GM19463 (cell line): Measurements from ENCODE around the gene SIN3B.
"Not testable (repeated sequence)": the region's sequence is repeated elsewhere in the genome, so short reads cannot be mapped to it uniquely, and the experiment has no call there.

Experiments
- ATAC-seq: cut with Tn5 transposase; IDR thresholded peaks from one replicate; pipeline ENCODE4 v1.9.1; 2021; ENCODE audit warnings: mild to moderate bottlenecking, moderate library complexity; ENCODE audit not compliant: unreplicated experiment

The SIN3B gene

DNA sequence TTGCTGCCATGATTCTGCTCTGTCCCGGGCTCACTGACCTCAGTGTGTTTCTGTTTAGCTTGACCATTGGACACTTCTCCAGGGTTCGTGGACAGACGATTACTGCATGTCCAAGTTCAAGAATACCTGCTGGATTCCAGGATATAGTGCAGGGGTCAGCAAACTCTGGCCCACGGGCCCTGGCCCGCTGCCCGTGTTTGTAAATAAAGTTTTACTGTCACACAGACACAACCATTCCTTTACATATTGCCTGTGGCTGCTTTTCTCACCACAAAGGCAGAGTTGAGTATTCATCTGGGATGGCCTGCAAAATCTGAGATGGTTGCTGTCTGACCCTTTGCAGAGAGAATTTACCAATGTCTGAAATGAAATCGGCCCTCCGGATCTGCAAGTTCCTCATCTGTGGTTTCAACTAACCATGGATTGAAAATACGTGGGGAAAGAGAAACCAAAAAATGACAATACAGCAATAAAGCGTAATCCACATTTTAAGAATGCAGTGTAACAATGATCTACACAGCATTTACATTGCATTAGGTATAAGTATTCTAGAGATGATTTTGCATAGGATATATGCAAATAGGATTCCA is 33.7 kb downstream of the SIN3B start:
- ATAC-seq, result no peak

DNA sequence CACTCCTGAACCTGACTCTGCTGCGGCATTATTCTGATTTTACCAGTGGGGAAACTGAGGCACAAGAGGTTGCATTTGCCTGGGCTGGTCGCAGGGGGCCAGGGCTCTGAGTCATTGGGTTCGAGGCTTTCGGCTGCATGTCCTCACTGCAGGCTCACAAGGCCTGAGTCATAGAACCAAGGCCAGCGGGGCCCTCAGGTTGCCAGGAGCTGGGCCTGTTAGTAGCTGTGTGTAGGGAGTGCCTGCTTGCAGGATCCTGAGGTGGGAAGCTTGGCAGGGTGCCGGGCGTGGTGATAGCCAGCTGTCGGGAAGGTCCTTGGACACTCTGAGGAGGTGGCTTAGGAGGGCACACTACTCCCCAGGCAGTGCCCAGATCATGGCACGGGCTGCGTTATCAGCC is 38.0 kb downstream of the SIN3B start:
- no peak for ATAC-seq

DNA sequence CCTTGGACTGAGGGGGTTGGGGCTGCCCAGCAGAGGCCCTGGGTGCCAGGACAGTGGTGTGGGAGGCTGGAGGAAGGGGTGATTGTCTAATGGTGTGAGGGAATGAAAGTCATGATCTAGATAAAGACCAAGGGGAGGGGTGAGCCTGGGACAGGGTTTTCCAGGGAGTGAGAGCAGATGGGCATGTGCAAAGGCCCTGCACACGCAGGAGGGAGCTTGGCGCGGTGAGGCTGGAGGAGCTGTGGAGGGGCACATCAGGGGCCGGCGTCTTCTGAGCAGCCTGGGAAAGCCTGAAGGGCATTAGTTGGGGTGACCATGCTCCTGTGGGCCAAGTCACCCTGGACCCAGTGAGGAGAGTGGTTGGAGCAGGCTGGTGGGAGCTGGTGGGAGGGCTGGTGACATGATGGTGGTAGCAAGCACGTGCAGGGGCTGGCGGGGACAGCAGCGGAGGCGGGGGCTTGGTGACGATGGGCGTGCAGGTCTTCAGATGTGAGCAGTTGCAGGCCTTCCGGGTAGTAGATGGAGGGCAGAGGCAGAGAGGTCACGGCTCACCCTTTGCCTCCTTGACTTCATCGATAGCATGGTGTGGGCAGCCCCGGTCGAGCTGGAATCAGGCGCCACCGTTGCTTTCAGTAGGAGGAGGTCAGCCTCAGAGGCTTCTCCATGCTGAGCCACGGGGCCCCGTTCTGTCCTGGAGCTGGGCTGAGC is 39.4 kb downstream of the SIN3B start:
- ATAC-seq, result no peak

GRCh38 chr19:16869331-16869972 is 40.3 kb downstream of the SIN3B start:
- no peak for ATAC-seq

GRCh38 chr19:16871871-16872270 is 42.7 kb downstream of the SIN3B start:
- no peak for ATAC-seq

DNA sequence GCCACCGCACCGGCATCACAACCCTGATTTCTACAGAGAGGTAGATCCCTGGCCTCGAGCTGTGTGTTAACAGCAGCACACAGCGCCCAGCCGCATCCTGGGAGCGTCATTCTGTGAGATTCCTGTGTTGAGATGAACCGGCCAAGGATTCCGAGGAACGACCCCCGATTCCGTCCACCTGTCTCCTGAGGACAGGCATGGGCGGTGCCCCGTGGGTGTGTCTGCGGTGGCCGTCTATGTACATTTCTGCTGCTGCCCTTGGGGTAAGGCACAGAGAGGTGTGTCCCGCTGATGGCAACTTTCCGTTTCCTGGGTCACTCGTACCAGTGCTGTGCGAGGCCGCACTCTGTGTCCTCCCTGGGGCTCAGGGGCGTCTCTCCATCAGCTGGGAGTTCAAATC is 43.5 kb downstream of the SIN3B start:
- no peak for ATAC-seq

GRCh38 chr19:16873594-16873993 is 44.4 kb downstream of the SIN3B start:
- ATAC-seq, result no peak

DNA sequence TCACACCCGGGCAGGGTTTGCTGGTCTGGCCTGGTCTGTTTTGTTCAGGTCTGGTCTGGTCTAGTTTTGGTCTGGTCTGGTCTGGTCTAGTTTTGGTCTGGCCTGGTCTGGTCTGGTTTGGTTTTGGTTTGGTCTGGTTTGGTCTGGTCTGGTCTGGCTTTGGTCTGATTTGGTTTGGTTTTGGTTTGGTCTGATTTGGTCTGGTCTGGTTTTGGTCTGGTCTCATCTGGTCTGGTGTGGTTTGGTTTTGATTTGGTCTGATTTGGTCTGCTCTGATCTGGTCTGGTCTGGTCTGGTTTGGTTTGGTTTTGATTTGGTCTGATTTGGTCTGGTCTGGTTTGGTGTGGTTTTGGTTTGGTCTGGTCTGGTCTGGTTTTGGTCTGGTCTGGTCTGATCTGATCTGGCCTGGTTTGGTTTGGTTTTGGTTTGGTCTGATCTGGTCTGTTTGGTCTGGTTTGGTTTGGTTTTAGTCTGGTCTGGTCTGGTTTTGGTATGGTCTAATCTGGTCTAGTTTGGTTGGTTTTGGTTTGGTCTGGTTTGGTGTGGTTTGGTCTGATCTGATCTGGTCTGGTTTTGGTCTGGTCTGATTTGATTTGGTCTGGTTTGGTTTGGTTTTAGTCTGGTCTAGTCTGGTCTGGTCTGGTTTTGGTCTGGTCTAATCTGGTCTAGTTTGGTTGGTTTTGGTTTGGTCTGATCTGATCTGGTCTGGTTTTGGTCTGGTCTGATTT is 45.2 kb downstream of the SIN3B start:
- ATAC-seq, result no peak

DNA sequence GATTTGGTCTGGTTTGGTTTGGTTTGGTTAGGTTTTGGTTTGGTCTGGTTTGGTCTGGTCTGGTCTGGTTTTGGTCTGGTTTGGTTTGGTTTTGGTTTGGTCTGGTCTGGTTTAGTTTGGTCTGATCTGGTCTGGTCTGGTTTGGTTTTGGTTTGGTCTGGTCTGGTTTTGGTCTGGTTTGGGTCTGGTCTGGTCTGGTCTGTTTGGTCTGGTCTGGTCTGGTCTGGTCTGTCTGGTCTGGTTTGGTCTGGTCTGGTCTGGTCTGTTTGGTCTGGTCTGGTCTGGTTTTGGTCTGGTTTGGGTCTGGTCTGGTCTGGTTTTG is 45.7 kb downstream of the SIN3B start:
- not testable (repeated sequence) for ATAC-seq

GRCh38 chr19:16875584-16876555 is 46.7 kb downstream of the SIN3B start:
- no peak for ATAC-seq

DNA sequence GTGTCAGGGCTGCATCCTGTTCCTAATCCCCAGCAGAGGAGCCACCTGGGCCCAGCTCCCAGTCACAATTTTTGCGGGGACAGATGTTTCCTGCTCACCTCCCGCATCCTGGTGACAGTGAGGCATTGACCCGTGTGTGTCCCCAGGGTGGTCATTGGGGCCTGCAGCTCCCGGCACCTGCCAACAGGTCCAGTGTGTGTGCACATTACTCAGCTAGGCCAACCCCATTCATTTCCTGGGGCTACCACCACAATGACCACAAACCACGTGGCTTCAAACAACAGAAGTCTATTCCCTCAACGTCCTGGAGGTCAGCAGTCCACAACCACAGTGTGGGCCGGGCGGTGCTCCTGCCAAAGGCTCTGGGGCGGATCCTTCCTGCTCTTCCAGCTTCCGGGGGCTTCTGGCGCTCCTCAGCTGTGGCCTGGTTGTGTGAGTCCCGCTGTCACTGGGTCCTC is 47.7 kb downstream of the SIN3B start:
- ATAC-seq, result no peak

DNA sequence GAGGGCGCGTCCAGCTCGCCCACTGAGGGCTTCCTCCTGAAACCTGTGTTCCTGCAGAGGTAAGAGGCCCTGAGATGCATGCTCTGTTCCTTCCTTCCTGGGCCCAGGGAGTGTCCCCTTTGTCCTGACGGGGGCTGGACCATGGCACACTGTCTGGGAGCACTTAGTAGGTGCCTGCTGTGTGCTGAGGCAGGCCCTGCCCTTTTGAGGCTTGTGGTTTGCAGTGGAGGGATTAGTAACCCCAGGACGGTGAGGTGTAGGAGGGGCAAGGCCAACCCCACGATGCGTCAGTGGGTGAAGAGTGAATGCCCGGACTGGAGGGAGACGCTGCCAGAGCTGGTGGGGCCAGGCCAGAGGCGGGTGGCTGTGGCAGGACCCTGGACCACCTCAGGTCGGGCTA is 48.4 kb downstream of the SIN3B start:
- no peak for ATAC-seq

DNA sequence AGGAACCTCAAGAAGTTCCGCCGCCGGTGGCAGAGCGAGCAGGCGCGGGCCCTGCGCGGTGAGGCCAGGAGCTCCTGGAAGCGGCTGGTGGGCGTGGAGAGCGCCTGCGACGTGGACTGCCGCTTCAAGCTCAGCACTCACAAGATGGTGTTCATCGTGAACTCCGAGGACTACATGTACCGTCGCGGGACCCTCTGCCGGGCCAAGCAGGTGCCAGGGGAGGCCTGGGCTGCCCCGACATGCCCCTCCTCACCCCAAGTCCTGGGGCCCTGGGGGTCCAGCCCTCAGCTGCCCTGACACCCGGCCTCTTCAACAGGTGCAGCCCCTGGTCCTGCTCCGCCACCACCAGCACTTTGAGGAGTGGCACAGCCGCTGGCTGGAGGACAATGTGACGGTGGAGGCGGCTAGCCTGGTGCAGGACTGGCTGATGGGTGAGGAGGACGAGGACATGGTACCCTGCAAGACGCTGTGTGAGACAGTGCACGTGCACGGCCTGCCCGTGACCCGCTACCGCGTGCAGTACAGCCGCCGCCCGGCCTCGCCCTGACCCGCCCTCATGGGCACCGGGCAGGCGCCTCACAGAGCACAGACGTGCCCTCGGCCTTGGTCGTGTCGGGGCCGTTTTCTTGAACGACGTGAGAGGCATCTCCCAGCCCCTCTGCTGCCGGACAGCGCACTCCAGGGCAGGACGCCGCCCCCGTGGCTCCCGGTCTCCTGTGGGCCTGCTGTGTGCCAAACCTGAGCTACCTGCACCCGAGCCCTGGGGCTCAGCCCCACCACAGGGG is 49.2 kb downstream of the SIN3B start:
- no peak for ATAC-seq

DNA sequence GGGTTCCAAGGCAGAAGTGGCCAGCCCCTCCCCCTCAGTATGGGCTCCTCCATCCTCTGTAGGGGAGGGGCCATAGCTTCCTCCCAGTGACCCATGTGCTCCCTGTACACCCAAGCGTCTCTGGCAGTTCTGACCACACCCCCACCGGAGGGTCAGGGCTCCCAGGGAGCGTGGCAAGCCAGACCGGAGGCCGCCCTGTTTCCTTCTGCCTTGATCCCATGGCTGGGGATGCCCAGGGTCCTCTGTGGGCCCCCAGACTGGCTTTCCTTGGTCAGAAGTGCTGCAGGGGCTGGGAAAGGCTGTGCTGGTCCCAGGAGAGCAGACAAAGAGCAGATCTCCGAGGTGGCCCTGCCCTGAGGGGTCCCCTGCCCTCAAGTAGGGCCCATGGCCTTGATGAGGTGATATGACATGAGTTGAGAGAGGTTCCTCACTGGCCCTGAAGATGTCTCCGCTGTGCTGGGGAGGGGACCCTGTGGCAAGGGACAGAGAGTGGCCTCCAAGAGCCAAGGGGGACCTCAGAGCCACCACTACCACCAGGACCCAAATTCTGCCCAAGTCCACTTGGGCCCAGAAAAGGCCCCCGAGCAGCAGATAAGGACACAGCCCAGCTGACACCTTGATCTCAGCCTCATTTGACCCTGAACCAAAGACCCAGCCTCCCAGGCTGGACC is 51.8 kb downstream of the SIN3B start:
- no peak for ATAC-seq

GRCh38 chr19:16882146-16882545 is 52.9 kb downstream of the SIN3B start:
- no peak for ATAC-seq

GRCh38 chr19:16883522-16883921 is 54.3 kb downstream of the SIN3B start:
- ATAC-seq, result no peak

- no peak for ATAC-seq
Measured at GRCh38 chr19:16885166-16885565, 56.0 kb downstream of the SIN3B start.

DNA sequence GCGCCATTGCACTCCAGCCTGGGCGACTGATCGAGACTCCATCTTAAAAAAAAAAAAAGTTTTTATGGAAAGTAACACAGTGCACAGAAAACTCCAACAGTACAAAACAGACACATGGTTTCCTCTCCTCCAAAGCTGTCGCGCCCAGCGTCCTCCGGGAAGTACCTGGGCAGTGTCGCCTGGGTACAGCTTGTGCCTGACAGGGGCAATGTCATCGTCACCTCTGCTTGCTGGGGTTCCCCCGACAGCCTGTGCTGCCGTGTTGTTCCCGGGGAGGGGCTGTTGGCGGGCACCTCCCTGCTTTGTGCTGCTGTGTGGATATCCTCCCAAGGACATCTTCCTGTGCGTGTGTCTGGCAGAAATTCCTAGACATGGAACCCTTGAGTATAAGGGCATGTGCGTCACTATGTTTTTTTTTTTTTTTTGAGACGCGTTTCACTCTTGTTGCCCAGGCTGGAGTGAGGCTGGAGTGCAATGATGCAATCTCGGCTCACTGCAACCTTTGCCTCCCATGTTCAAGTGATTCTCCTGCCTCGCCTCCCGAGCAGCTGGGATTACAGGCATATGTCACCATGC is 57.2 kb downstream of the SIN3B start:
- no peak for ATAC-seq
